GM23338 (cell line): ENCODE results near the gene MYO1E.
"Not testable (repeated sequence)": the region's sequence is repeated elsewhere in the genome, so short reads cannot be mapped to it uniquely, and the experiment has no call there.

Source experiments
- CREB1 ChIP-seq: fragments of 250-450 bp; sonication (Bioruptor Pico); IDR thresholded peaks from 2 replicates; pipeline ENCODE4 v1.5.0; 2020; ENCODE audit warnings: low read depth, mild to moderate bottlenecking, moderate library complexity
- CTCF ChIP-seq, 2 experiments: fragments of 200-600 bp in 1 of 2; sonication (generic) in 1 of 2; conservative IDR thresholded peaks; 2 replicates each; pipeline versions ENCODE4 v1.5.1 to v1.6.1; 2016 to 2017; ENCODE audit warnings: antibody characterized with exemption in 2 of 2, low read depth in 2 of 2, mild to moderate bottlenecking in 2 of 2, moderate library complexity in 1 of 2
- EZH2 ChIP-seq: fragments of 200-600 bp; sonication (generic); IDR thresholded peaks from one replicate; pipeline ENCODE4 v1.8.0; 2017; ENCODE audit warnings: antibody characterized with exemption, mild to moderate bottlenecking, low read depth; ENCODE audit not compliant: unreplicated experiment
- JUNB ChIP-seq: IDR thresholded peaks from one replicate; pipeline ENCODE4 v1.6.1; 2016; ENCODE audit warnings: antibody characterized with exemption; ENCODE audit not compliant: unreplicated experiment
- NANOG ChIP-seq: IDR thresholded peaks from 2 replicates; pipeline ENCODE4 v1.6.1; 2016; ENCODE audit warnings: antibody characterized with exemption, borderline replicate concordance
- POLR2AphosphoS5 ChIP-seq: IDR thresholded peaks from 2 replicates; pipeline ENCODE4 v1.6.1; 2016; ENCODE audit warnings: antibody characterized with exemption, low read depth

DNA sequence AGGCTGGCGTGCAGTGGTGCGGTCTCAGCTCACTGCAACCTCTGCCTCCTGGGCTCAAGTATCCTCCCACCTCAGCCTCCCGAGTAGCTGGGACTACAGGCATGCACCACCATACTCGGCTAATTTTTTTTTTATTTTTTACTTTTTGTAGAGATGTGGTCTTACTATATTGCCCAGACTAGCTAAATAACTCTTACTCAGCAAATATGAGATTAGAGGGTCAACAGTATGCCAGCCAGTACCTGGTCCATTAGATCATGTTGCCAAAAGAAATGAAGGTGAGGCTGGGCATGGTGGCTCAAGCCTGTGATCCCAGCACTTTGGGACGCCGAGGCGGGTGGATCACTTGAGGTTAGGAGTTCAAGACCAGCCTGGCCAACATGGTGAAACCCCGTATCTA, 210.6 kb downstream of the MYO1E start:
- not testable (repeated sequence) for TF ChIP-seq CTCF (conservative IDR thresholded peaks at IDR 0.05; ENCODE audit: low read depth in 2 of 2); POLR2AphosphoS5; CREB1 (CRISPR knock-in tag); JUNB; EZH2; NANOG
